Prostate gland (tissue), 2 donors: ENCODE results near the gene PASK.

Experiments
- CTCF ChIP-seq, 4 experiments: fragments of 200-600 bp in 2 of 4; fragments of 450-650 bp in 2 of 4; sonication (generic) in 2 of 4; IDR thresholded peaks; 1 replicate in 3 of 4; 2 replicates in 1 of 4; pipeline ENCODE4 v1.5.1; 2016 to 2019; ENCODE audit warnings: antibody characterized with exemption in 4 of 4, mild to moderate bottlenecking in 2 of 4, moderate library complexity in 2 of 4
- POLR2AphosphoS5 ChIP-seq: sonication (generic); formaldehyde crosslinking; IDR thresholded peaks from one replicate; pipeline ENCODE4 v1.6.1; 2017; ENCODE audit warnings: antibody characterized with exemption

GRCh38 chr2:241190291-241190981 lies 41.2 kb upstream of the PASK start:
- no peak for TF ChIP-seq CTCF (IDR thresholded peaks at IDR 0.05)
- TF ChIP-seq POLR2AphosphoS5: no peak
